ENCODE results near the gene USH2A.

USH2A gene

GRCh38 chr1:216314379-216315095 lies 108.7 kb downstream of the USH2A start:
- TF ChIP-seq CTCF (IDR thresholded peaks at IDR 0.05): no peak

- peak; percentile 58 for TF ChIP-seq CTCF (IDR thresholded peaks at IDR 0.05)
Observed at GRCh38 chr1:216310776-216311175, 112.5 kb downstream of the USH2A start.

- no peak for TF ChIP-seq CTCF (IDR thresholded peaks at IDR 0.05)
Observed at GRCh38 chr1:216306830-216307229, 116.4 kb downstream of the USH2A start.

DNA sequence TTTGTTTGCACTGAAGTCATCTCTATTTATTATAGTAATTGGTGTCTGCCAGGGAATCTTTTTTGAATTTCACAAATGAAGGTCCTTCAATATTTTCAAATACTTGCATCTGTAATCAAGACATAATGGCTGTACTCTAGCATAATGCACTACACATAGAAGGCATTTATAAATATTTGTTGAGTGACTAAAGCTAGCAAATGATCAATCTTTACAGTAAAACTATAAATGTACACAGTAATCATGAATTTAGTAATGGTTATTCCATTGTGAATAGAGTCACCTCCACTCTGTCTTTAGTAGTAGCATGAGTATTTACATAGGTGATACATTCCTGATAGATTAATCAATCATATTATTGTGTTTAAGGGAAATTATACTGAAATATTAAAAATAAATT lies 119.6 kb downstream of the USH2A start:
- TF ChIP-seq CTCF (IDR thresholded peaks at IDR 0.05): no peak

- TF ChIP-seq CTCF (IDR thresholded peaks at IDR 0.05): no peak
Observed at GRCh38 chr1:216293683-216294082, 129.6 kb downstream of the USH2A start.

- TF ChIP-seq CTCF (IDR thresholded peaks at IDR 0.05): no peak
Observed at GRCh38 chr1:216290074-216290473, 133.2 kb downstream of the USH2A start.

DNA sequence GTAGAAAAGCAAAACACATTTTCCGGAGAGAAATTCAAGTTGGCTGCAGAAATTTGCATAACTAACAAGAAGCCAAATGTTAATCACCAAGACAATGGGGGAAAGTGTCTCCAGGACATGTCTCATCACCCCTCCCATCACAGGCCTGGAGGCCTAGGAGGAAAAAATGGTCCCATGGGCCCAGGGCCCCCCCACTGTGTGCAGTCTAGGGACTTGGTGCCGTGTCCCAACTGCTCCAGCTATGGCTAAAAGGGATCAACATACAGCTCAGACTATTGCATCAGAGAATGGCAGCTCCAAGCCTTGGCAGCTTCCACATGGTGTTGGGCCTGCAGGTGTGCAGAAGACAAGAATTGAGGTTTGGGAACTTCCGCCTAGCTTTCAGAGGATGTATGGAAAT lies 138.2 kb downstream of the USH2A start:
- TF ChIP-seq CTCF (IDR thresholded peaks at IDR 0.05): no peak

DNA sequence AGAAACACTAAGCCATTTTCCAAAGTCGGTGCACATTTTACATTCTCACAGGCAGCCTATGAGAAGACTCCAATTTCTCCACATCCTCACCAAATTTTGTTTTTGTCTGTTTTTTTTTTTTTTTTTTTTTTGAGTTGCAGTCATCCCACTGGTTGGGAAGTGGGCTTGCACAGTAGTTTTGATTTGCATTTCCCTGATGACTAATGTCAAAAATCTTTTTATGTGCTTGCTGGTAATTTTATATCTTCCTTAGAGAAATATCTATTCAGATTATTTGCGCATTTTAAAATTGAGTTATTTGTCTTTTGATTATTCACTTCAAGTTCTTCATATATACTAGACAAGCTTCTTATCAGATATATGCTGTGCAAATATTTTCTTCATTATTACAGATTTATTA lies 141.5 kb downstream of the USH2A start:
- no peak for TF ChIP-seq CTCF (IDR thresholded peaks at IDR 0.05)

Data from LNCAP (cell line).